ENCODE results near the gene ACP1. TPM values are rescaled to one million over a fixed set of nuclear protein-coding genes. Genes with fewer than 3 reads are reported as not detected.

The ACP1 gene
- total RNA-seq, 1 donor from 2014 or later = 86.1 TPM

GRCh38 chr2:309148-309953, 44.6 kb downstream of the ACP1 start:
- peaks cover 4% of the 10 kb centered on the region for H3K9me3 Mint-ChIP-seq (ENCODE audit: unreplicated experiment)
- H3K27ac Mint-ChIP-seq (ENCODE audit: unreplicated experiment) = peak overlapping the region; percentile 41
- peaks cover 2% of the 10 kb centered on the region for H3K27me3 Mint-ChIP-seq (ENCODE audit: unreplicated experiment)
- peak overlapping the region; percentile 14 for H3K4me3 Mint-ChIP-seq (ENCODE audit: unreplicated experiment)
- no peak for DNase-seq
- TF ChIP-seq CTCF (IDR thresholded peaks at IDR 0.05; ENCODE audit: partially characterized antibody, unreplicated experiment) = no peak
- H3K36me3 Mint-ChIP-seq (ENCODE audit: unreplicated experiment) = no peaks in the 10 kb centered on the region
- peaks cover 12% of the 10 kb centered on the region for H3K4me1 Mint-ChIP-seq (ENCODE audit: low read depth, unreplicated experiment)

DNA sequence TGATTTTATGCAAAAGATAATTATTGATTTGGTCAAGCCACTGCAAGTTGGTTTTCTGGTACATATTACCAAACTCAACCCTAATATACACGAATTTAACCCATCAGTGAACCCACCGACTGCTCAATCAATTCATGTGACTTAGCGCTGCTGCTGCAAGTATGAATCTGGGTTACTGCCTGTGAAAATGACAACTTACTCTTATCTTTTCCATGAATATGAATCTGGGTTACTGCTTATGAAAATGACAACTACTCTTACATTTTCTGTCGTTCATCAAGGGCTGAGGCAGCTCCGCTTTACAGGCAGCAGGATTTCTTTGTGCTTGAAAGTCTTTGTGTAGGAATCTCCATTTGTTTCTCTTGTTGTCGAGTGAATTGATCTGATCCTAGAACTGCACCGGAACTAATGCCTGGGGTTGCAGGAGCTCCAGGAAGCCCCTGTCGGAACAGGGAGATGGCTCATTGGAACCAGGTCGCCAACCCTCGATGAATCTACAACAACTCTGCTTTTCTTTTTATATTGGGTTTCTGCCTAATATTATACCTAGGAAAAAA, 45.3 kb downstream of the ACP1 start:
- Mint-ChIP-seq H3K4me1 (ENCODE audit: low read depth, unreplicated experiment) (peaks cover 12% of the 10 kb centered on the region), H3K27ac (ENCODE audit: unreplicated experiment) (peak overlapping the region; percentile 57), H3K27me3 (ENCODE audit: unreplicated experiment) (peaks cover 2% of the 10 kb centered on the region), H3K9me3 (ENCODE audit: unreplicated experiment) (peaks cover 4% of the 10 kb centered on the region), H3K36me3 (ENCODE audit: unreplicated experiment) (no peaks in the 10 kb centered on the region), H3K4me3 (ENCODE audit: unreplicated experiment) (no peak overlapping the region)
- DNase-seq = no peak
- no peak for TF ChIP-seq CTCF (IDR thresholded peaks at IDR 0.05; ENCODE audit: partially characterized antibody, unreplicated experiment)

DNA sequence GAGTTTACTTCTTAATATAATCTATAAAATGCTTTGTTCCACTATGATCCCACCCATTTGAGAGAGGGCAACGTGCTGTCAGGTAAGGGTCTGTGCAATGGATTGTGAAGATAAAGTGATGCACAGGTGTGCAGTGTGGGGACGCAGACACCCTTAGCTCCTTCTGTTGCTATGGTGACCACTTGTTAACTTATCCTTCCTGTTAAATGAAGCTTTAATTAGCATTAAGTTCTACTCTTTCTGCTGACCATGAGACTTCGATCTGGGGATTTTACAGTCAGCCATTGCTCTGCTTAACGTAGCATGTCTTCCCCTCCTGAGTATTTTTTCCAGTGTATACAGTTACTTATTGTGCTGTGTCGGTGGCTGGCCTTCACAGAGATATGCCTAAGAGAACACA, 46.2 kb downstream of the ACP1 start:
- Mint-ChIP-seq H3K9me3 (ENCODE audit: unreplicated experiment) (peaks cover 3% of the 10 kb centered on the region), H3K27me3 (ENCODE audit: unreplicated experiment) (peaks cover 2% of the 10 kb centered on the region), H3K4me1 (ENCODE audit: low read depth, unreplicated experiment) (peaks cover 12% of the 10 kb centered on the region), H3K27ac (ENCODE audit: unreplicated experiment) (no peak overlapping the region), H3K36me3 (ENCODE audit: unreplicated experiment) (peaks cover 2% of the 10 kb centered on the region), H3K4me3 (ENCODE audit: unreplicated experiment) (no peak overlapping the region)
- DNase-seq = no peak
- no peak for TF ChIP-seq CTCF (IDR thresholded peaks at IDR 0.05; ENCODE audit: partially characterized antibody, unreplicated experiment)

DNA sequence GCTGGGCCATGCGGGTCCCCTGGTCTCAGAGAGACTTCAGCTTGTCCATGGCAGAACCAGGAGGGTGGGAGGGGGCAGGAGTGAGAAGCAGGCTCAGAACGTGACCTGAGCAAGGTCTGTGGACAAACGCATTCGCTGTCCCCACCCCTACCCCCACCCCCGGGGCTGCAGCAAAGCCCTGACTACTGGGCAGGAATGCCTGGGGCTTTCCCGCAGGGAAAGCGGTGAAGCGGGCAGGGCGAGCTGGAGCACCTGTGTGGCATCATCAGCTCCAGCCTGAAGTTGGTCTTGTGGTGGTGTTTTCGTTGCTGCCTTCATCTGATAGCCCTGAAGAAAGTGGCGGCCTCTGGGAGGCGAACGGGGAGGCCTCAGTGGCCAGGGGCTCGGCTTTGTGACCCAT, 49.2 kb downstream of the ACP1 start:
- H3K27ac Mint-ChIP-seq (ENCODE audit: unreplicated experiment) = no peak overlapping the region
- peaks cover 28% of the 10 kb centered on the region for H3K4me1 Mint-ChIP-seq (ENCODE audit: low read depth, unreplicated experiment)
- no peaks in the 10 kb centered on the region for H3K9me3 Mint-ChIP-seq (ENCODE audit: unreplicated experiment)

More for the DNA sequence above, 49.2 kb downstream of the ACP1 start:
- Mint-ChIP-seq H3K36me3 (ENCODE audit: unreplicated experiment) (peaks cover 12% of the 10 kb centered on the region), H3K4me3 (ENCODE audit: unreplicated experiment) (no peak overlapping the region), H3K27me3 (ENCODE audit: unreplicated experiment) (peaks cover 9% of the 10 kb centered on the region)
- no peak for DNase-seq
- TF ChIP-seq CTCF (IDR thresholded peaks at IDR 0.05; ENCODE audit: partially characterized antibody, unreplicated experiment) = no peak

All from glutamatergic neuron (in vitro differentiated cells).